Keratinocyte (primary cell): ENCODE results near the gene KRT1.
"Not testable (repeated sequence)": the region's sequence is repeated elsewhere in the genome, so short reads cannot be mapped to it uniquely, and the experiment has no call there.

ENCODE experiments used
- CTCF ChIP-seq, 3 experiments: IDR thresholded peaks in 1 of 3; conservative IDR thresholded peaks in 1 of 3; optimal IDR thresholded peaks in 1 of 3; 2 replicates in 2 of 3; 3 replicates in 1 of 3; pipeline versions ENCODE3 to v1.5.1; 2011; ENCODE audit warnings: low read length in 3 of 3, mild to moderate bottlenecking in 3 of 3, moderate library complexity in 2 of 3, control low read depth in 1 of 3, inconsistent platforms in 1 of 3; ENCODE audit not compliant: insufficient read depth in 2 of 3; ENCODE audit errors: extremely low read depth in 1 of 3
- EZH2 ChIP-seq: IDR thresholded peaks from one replicate; pipeline ENCODE4 v1.6.1; 2012; ENCODE audit warnings: inconsistent platforms, mild to moderate bottlenecking, low read length, moderate library complexity

GRCh38 chr12:52669941-52670340 is 10.3 kb downstream of the KRT1 start:
- not testable (repeated sequence) for TF ChIP-seq CTCF (optimal IDR thresholded peaks at IDR 0.05 in 1 of 3, IDR thresholded peaks at IDR 0.05 in 1 of 3, conservative IDR thresholded peaks at IDR 0.05 in 1 of 3; ENCODE audit: extremely low read depth in 1 of 3, insufficient read depth in 2 of 3, low read length in 3 of 3); EZH2
